Stimulated activated naive CD8-positive, alpha-beta T cell treated with anti-CD3 and anti-CD28 coated beads, Interleukin-15, Interleukin-2, amounts not matched to agents 100 ng/mL and 50 ng/mL, for 24 hours (primary cell): Measurements from ENCODE around the gene SLC25A29.
"Not testable (repeated sequence)": the region's sequence is repeated elsewhere in the genome, so short reads cannot be mapped to it uniquely, and the experiment has no call there.

Source experiments
- H3K27ac Mint-ChIP-seq: one replicate; pipeline ENCODE4 v1.8.0; 2021; ENCODE audit warnings: mild to moderate bottlenecking, mixed read lengths
- H3K27me3 Mint-ChIP-seq: one replicate; pipeline ENCODE4 v1.8.0; 2021; ENCODE audit warnings: mixed read lengths
- H3K36me3 Mint-ChIP-seq: one replicate; pipeline ENCODE4 v1.8.0; 2021; ENCODE audit warnings: low read depth, mixed read lengths
- H3K4me1 Mint-ChIP-seq: one replicate; pipeline ENCODE4 v1.8.0; 2021; ENCODE audit warnings: low read depth, mixed read lengths
- H3K4me3 Mint-ChIP-seq: one replicate; pipeline ENCODE4 v1.8.0; 2021; ENCODE audit warnings: mild to moderate bottlenecking, mixed read lengths
- H3K9me3 Mint-ChIP-seq: one replicate; pipeline ENCODE4 v1.8.0; 2021; ENCODE audit warnings: mixed read lengths

SLC25A29 gene

DNA sequence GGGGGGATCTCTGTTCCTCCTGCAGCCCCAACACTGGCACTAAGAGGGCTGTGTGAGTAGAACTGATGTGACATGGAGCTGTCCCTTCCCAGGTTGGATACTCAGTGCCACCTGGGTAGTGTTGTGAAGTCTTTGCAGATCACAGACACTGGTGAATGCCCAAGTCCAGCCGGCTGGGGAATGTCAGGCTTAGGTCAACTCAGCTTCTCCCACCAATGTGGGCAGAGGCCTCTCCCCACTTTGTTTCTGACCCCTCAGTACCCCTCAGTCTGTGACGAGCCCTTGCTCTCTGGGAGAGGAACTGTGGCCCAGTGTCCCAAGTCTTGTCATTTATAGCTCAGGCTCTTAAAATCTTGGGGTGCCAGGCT is 11.3 kb downstream of the SLC25A29 start:
- H3K4me1 Mint-ChIP-seq = peaks cover 13% of the 10 kb centered on the region
- H3K27me3 Mint-ChIP-seq = no peaks in the 10 kb centered on the region
- no peak overlapping the region for H3K4me3 Mint-ChIP-seq
- no peaks in the 10 kb centered on the region for H3K36me3 Mint-ChIP-seq
- H3K9me3 Mint-ChIP-seq = no peaks in the 10 kb centered on the region
- H3K27ac Mint-ChIP-seq = no peak overlapping the region

DNA sequence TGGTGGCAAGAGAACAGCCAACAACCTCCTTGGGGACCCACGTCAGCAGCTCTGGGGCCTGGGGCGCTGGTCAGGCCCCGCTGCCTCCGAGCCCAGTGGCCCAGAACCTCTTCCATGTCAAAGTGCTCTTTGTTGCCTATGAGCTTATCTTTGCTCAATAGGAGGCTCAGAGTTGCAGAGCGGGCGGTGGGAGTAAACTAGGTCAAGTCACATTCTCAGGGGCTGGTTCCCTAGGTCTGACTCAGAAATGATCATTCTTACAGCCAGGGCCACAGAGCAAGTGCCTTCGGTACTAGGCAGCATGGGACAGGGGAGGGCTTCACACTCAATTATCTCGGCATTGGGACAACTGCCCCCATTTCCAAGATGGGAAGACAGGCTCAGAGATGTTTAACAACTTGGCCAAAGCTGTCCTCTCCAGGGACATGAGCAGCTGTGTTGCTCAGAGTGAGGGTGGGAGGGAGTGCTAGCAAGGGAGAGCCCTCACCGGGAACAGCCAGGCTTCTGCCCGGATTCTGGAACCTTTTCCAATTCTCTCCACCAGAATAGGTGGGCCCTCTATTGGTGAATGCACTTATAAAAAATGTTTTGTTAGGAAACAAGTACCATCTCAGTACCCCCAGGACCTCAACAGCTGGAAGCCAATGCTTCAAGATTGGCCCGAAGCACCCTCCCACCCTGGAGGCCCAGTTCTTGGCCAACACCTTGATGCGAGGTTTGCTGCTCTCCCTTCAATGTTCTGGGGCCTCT is 11.9 kb downstream of the SLC25A29 start:
- H3K4me1 Mint-ChIP-seq = peaks cover 13% of the 10 kb centered on the region
- no peaks in the 10 kb centered on the region for H3K9me3 Mint-ChIP-seq
- no peak overlapping the region for H3K4me3 Mint-ChIP-seq
- H3K27ac Mint-ChIP-seq = no peak overlapping the region
- H3K36me3 Mint-ChIP-seq = no peaks in the 10 kb centered on the region
- no peaks in the 10 kb centered on the region for H3K27me3 Mint-ChIP-seq

DNA sequence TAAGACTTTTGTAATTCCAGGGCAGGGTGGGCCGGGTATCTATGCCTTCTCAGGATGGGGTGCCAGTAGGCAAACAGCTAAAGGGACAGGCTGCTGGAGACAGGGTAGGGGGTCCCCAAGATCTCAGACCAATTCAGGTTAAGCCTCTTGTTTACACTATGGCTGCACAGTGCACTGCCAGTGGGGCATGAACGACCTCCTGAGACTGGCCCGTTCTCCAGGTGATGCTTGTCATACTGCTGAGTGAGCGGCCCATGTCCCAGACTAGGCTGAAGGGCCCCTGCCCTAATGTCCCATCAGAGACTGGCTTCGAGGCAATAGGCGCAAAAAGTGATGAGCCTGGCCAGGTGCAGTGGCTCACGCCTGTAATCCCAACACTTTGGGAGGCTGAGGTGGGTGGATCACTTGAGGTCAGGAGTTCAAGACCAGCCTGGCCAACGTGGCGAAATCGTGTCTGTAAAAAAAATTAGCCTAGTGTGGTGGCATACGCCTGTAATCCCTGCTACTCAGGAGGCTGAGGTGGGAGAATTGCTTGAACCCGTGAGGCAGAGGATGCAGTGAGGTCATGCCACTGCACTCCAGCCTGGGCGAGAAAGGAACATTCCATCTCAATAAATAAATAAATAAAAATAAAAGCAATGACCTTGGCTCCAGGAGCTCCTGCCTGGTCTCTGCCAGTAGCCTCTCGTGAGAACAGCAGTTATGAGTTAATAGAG is 12.6 kb downstream of the SLC25A29 start:
- Mint-ChIP-seq H3K4me3 (no peak overlapping the region), H3K4me1 (peaks cover 13% of the 10 kb centered on the region), H3K9me3 (no peaks in the 10 kb centered on the region), H3K27me3 (no peaks in the 10 kb centered on the region), H3K36me3 (no peaks in the 10 kb centered on the region), H3K27ac (no peak overlapping the region)

GRCh38 chr14:100292776-100293461 is 13.3 kb downstream of the SLC25A29 start:
- Mint-ChIP-seq H3K27me3 (no peaks in the 10 kb centered on the region), H3K4me1 (peaks cover 7% of the 10 kb centered on the region), H3K4me3 (no peak overlapping the region), H3K9me3 (no peaks in the 10 kb centered on the region), H3K36me3 (no peaks in the 10 kb centered on the region), H3K27ac (no peak overlapping the region)

GRCh38 chr14:100292301-100292775 is 13.9 kb downstream of the SLC25A29 start:
- no peaks in the 10 kb centered on the region for H3K27me3 Mint-ChIP-seq
- no peak overlapping the region for H3K27ac Mint-ChIP-seq
- no peaks in the 10 kb centered on the region for H3K9me3 Mint-ChIP-seq
- no peak overlapping the region for H3K4me3 Mint-ChIP-seq
- peaks cover 6% of the 10 kb centered on the region for H3K4me1 Mint-ChIP-seq
- H3K36me3 Mint-ChIP-seq = no peaks in the 10 kb centered on the region

- Mint-ChIP-seq H3K27ac (no peak overlapping the region), H3K27me3 (no peaks in the 10 kb centered on the region), H3K4me1 (no peaks in the 10 kb centered on the region), H3K9me3 (no peaks in the 10 kb centered on the region), H3K36me3 (no peaks in the 10 kb centered on the region), H3K4me3 (no peak overlapping the region)
Observed at GRCh38 chr14:100291305-100292075, 14.8 kb downstream of the SLC25A29 start.

- Mint-ChIP-seq H3K27me3 (no peaks in the 10 kb centered on the region), H3K27ac (no peak overlapping the region), H3K4me3 (no peak overlapping the region)
Observed at GRCh38 chr14:100290607-100291304, 15.5 kb downstream of the SLC25A29 start.

DNA sequence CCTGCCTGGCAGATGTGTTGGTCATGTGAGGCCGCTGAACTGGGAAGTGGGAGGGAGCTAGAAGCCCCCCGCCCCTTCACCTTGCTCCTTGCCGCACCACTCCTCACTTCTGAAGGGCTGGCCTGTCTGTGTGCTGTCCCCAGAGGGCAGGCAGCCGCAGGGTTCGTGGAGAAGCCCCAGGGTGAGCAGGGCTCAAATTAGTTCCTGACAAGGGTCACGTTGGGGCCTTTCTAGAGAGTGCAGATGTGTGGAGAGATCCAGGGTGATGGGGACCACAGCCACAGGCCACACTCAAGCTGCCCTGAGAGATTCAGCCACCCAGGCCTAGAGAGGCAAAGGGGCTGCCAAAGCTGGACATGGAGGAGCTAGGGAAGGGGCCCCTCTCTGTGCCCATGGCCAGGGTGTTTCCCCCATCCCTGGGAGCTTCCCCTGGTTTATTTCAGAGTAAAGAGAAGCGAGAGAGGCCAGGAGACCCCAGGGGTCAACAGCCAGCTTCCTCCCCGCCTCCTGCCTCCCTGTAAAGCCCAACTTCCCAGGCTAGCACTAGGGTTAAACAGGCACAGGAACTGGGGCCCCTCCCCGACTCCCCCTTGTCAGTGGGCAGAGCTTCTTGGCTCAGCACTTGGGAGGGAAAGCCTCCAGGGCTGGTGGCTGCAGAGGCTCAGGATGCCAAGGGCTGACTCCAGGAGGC is 16.2 kb downstream of the SLC25A29 start:
- Mint-ChIP-seq H3K27ac (no peak overlapping the region), H3K27me3 (no peaks in the 10 kb centered on the region), H3K36me3 (no peaks in the 10 kb centered on the region), H3K4me3 (no peak overlapping the region), H3K4me1 (peaks cover 4% of the 10 kb centered on the region), H3K9me3 (no peaks in the 10 kb centered on the region)

More at GRCh38 chr14:100290607-100291304, 15.5 kb downstream of the SLC25A29 start:
- Mint-ChIP-seq H3K9me3 (no peaks in the 10 kb centered on the region), H3K4me1 (peaks cover 4% of the 10 kb centered on the region), H3K36me3 (no peaks in the 10 kb centered on the region)

DNA sequence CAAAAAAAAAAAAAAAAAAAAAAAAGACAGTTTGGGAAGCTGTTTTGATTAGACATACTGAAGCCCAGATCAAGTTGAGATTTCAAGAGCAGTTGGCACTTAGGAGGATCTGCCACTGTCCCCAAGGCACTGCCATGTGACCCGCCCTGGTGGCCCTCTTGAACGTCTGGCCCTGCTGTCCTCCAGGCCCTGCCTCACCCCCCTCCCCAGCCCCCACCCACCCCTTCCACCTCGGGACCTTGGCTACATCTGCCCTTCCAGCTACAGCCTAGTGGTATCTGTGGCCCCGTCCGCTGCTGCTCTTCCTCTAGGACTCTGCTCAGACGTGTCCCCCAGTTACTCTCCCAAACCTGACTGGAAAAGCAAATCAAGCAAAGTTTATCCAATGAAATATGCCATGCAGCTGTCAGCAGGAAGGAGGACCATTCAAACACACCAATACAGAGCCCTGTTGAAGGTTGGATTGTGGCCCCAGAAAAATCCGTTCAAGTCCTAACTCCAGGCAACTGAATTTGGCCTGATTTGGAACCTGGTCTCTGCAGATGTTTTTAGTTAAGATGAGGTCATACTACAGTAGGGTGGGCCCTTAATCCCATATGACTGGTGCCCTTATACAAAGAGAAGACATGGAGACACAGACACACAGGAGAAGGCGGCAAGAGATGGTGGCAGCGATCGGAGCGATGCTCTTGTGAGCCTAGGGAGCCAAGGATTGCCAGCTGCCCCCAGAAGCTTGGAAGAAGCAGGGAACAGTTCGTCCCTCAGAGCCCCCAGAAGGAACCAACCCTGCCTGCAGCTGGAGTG is 17.7 kb downstream of the SLC25A29 start:
- peaks cover 4% of the 10 kb centered on the region for H3K4me1 Mint-ChIP-seq
- no peaks in the 10 kb centered on the region for H3K27me3 Mint-ChIP-seq
- H3K9me3 Mint-ChIP-seq = no peaks in the 10 kb centered on the region
- H3K27ac Mint-ChIP-seq = no peak overlapping the region
- no peaks in the 10 kb centered on the region for H3K36me3 Mint-ChIP-seq
- no peak overlapping the region for H3K4me3 Mint-ChIP-seq

DNA sequence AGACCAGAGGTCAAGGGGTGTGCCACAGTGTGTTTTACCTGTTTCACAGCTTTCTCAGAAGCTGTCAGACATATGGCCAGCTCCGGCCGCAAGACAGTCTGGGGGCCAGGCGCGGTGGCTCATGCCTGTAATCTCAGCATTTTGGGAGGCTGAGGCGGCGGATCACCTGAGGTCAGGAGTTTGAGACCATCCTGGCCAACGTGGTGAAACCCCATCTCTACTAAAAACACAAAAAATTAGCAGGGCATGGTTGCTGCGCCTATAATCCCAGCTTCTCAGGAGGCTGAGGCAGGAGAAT is 18.3 kb downstream of the SLC25A29 start:
- not testable (repeated sequence) for H3K4me3 Mint-ChIP-seq, H3K9me3 Mint-ChIP-seq, H3K4me1 Mint-ChIP-seq, H3K27ac Mint-ChIP-seq, H3K27me3 Mint-ChIP-seq, H3K36me3 Mint-ChIP-seq

DNA sequence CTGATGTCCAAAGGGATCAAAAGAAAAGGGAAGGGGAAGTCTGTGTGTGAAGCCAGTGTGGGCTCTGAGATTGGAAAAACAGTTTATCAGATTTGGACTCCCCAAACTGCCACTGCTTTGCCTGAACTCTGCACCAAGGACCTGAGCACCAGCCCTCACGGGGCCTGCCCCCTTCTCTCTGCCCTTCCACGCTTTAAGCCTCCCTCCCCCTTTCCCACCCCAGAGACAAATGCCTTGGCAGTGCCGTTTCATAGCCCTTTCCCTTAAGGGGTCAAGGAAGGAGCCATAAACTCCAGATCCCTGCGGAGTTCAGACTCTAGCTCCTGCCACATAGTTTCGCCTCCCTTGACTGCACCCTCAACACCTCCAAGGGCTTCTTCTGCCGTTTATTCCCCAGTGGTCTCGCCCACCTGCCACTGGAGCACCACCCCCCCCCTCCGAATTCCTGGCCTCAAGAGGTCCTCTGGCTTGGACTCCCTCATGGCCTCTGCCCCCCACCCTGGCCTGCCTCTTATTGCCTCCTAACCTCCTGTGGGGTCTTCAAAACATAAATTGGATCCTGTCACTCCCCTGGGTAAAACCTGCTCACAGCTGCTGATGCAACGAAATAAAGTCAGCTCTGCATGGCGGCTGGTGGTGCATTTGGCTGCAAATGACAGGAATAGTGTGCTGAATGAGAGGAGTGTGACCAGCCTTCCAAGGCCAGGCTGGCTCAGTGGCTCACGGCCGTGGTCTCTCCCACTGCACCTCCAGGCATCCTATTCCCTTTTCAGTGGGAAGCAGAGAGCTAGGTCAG is 18.8 kb downstream of the SLC25A29 start:
- no peak overlapping the region for H3K27ac Mint-ChIP-seq
- H3K4me1 Mint-ChIP-seq = peaks cover 9% of the 10 kb centered on the region
- H3K9me3 Mint-ChIP-seq = no peaks in the 10 kb centered on the region
- H3K36me3 Mint-ChIP-seq = no peaks in the 10 kb centered on the region
- no peak overlapping the region for H3K4me3 Mint-ChIP-seq
- H3K27me3 Mint-ChIP-seq = no peaks in the 10 kb centered on the region

- H3K4me3 Mint-ChIP-seq = no peak overlapping the region
- H3K27ac Mint-ChIP-seq = no peak overlapping the region
- no peaks in the 10 kb centered on the region for H3K36me3 Mint-ChIP-seq
- peaks cover 9% of the 10 kb centered on the region for H3K4me1 Mint-ChIP-seq
- no peaks in the 10 kb centered on the region for H3K9me3 Mint-ChIP-seq
- no peaks in the 10 kb centered on the region for H3K27me3 Mint-ChIP-seq
Observed at GRCh38 chr14:100286484-100287191, 19.6 kb downstream of the SLC25A29 start.
